Fibroblast of pulmonary artery (primary cell): ENCODE results near the gene BCL3.
A peak's percentile ranks its signal among the peaks of the same experiment; 100 is the strongest.
"Not testable (repeated sequence)": the region's sequence is repeated elsewhere in the genome, so short reads cannot be mapped to it uniquely, and the experiment has no call there.

Source experiments
- DNase-seq: peaks from one replicate; pipeline ENCODE4 v3.0.0-alpha.2; 2010; ENCODE audit warnings: low read depth
- H3K4me3 ChIP-seq: replicated peaks from 2 replicates; pipeline ENCODE4 v1.5.1; 2011; ENCODE audit warnings: low read depth, mild to moderate bottlenecking, control low read depth, low read length, moderate library complexity
- TF ChIP-seq, protein P1 (sequence below): IDR thresholded peaks from 2 replicates; pipeline ENCODE4 v1.5.1; 2011; ENCODE audit warnings: mild to moderate bottlenecking, control low read depth, low read length, inconsistent platforms; ENCODE audit errors: missing control alignments

Gene BCL3

DNA sequence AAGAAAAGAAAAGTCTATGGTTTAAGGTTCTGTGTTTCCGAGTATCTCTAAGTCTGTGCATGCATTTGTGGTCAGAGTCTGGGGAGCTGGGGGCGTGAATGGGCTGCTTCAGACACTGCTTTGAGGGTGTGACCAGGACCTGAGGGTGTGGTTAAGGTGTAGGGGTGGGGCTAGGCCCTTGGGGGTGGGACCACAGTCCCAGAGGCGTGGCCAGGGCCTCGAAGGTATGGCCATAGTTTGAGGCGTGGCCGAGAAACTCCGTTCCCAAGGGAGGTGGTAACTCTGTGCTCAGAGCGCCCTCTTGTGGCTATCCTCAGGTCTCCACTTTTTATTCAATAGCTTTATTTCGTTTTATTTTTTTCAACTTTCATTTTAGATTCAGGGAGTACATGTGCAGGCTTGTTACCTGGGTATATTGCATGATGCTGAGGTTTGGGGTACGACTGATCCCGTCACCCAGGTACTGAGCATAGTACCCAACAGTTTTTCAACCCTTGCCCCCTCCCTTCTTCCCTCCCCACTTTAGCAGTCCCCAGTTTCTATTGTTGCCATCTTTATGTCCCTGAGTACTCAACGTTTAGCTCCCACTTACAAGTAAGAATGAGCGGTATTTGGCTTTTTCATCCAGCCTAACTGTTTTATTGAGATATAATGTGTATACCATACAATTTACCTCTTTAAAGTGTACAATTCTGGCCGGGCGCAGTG lies 22.2 kb downstream of the BCL3 start:
- no peak overlapping the region for H3K4me3 ChIP-seq
- TF ChIP-seq, protein P1, sequence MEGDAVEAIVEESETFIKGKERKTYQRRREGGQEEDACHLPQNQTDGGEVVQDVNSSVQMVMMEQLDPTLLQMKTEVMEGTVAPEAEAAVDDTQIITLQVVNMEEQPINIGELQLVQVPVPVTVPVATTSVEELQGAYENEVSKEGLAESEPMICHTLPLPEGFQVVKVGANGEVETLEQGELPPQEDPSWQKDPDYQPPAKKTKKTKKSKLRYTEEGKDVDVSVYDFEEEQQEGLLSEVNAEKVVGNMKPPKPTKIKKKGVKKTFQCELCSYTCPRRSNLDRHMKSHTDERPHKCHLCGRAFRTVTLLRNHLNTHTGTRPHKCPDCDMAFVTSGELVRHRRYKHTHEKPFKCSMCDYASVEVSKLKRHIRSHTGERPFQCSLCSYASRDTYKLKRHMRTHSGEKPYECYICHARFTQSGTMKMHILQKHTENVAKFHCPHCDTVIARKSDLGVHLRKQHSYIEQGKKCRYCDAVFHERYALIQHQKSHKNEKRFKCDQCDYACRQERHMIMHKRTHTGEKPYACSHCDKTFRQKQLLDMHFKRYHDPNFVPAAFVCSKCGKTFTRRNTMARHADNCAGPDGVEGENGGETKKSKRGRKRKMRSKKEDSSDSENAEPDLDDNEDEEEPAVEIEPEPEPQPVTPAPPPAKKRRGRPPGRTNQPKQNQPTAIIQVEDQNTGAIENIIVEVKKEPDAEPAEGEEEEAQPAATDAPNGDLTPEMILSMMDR = peak; percentile 75

DNA sequence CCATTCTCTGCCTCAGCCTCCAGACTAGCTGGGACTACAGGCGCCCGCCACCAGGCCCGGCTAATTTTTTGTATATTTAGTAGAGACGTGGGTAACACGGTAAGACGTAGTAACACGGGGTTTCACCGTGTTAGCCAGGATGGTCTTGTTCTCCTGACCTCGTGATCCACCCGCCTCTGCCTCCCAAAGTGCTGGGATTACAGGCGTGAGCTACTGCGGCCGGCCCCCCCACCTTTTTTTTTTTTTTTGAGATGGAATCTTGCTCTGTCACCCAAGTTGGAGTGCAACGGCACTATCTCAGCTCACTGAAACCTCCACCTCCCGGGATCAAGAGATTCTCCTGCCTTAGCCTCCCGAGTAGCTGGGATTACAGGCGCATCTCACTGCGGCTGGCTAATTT lies 23.6 kb downstream of the BCL3 start:
- H3K4me3 ChIP-seq, DNase-seq: not testable (repeated sequence)

More for the DNA sequence above, 22.2 kb downstream of the BCL3 start:
- DNase-seq = peak; percentile 95

DNA sequence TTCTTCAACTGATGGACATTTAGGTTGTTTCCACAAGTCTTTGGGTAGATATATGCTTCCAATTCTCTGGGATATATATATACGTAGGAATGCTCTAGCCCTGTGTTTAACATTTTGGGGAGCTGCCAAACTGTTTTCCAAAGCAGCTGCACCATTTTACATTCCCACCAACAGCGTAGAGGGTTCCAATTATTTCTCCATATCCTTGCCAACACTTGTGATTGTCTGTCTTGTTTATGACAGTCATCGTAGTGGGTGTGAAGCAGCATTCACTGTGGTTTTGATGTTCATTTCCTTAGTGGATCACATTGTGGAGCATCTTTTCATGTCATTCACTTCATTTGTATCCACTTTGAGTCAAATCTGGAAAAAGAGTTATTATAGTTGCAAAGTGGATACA lies 24.5 kb downstream of the BCL3 start:
- no peak overlapping the region for H3K4me3 ChIP-seq
- no peak for DNase-seq
- TF ChIP-seq, protein P1 = no peak

- no peak overlapping the region for H3K4me3 ChIP-seq
- no peak for DNase-seq
- TF ChIP-seq, protein P1 = no peak
These were observed 27.2 kb downstream of the BCL3 start for GRCh38 chr19:44775676-44776240.

DNA sequence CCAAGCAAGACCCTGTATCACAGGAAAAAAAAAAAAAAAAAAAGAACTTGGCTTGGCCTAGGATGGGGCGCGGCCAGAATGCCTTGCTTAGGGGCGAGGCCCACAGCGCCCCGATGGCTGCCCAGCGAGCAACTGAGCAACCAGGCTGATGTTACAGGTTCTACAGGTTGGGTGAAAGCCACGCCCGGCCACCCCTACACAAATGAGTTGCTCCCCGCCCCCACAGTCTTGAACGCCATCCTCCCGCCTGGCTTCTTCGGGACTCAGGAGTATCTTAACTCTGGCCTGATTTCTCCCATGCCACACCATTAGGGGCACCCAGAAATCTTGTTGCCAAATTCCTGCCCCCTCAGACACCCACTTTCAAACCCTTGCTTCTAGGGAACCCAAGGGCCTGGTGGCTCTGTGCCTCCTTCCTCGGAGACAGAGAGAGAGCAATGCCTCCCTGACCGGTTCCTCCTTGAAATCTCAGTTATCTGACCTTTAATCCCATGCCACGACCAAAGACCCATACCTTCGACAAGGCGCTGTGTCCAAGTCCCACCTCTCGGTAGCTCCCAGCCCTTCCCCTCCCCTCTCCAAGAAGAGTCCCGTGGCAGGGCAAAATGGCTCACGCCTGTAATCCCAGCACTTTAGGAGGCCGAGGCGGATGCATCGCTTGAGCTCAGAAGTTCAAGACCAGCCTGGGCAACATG lies 28.0 kb downstream of the BCL3 start:
- TF ChIP-seq, protein P1 = no peak
- no peak overlapping the region for H3K4me3 ChIP-seq
- DNase-seq = no peak

DNA sequence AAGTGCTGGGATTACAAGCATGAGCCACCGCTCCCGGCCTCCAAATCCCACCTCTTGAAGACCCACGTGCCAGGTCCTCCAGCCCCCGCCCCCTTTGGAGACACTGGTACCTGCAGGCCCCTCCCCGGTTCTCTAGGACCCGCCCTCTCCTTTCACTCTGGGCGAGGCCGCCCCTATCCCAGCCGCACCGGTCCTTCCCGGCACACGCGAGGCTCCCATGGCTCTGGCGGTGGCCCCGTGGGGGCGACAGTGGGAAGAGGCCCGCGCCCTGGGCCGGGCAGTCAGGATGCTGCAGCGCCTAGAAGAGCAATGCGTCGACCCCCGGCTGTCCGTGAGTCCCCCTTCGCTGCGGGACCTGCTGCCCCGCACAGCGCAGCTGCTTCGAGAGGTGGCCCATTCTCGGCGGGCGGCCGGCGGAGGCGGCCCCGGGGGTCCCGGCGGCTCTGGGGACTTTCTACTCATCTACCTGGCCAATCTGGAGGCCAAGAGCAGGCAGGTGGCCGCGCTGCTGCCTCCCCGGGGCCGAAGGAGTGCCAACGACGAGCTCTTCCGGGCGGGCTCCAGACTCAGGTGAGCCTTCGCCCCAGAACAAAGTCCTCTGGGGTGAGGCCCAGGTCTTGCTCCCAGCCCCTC lies 29.3 kb downstream of the BCL3 start, which contains the start of gene CBLC:
Gene CBLC (plus strand): TSS at position 176 of the 633 bp plus-strand sequence. CDS start 42 bp downstream, at position 218.
- DNase-seq = no peak
- TF ChIP-seq, protein P1 = no peak
- H3K4me3 ChIP-seq = no peak within 1 kb of the TSS

DNA sequence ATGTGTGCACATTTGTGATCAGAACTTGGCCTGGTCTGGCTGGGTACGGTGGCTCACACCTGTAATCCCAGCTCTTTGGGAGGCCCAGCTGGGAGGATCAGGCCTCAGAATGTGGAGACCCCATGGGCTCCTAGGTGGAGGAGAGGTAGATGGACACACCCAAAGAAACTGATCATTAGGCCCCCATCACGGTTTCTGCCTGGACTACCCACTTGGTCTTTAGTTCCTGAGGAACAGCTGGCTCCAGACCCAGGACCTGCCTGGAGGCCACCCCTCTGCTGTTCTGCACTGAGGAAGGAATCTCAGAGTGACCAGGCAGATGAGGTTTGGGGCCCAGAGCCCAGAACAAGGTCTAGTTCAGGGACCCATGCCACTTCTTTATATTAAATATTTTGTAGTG lies 30.6 kb downstream of the BCL3 start:
- no peak overlapping the region for H3K4me3 ChIP-seq
- DNase-seq = no peak
- TF ChIP-seq, protein P1 = no peak

DNA sequence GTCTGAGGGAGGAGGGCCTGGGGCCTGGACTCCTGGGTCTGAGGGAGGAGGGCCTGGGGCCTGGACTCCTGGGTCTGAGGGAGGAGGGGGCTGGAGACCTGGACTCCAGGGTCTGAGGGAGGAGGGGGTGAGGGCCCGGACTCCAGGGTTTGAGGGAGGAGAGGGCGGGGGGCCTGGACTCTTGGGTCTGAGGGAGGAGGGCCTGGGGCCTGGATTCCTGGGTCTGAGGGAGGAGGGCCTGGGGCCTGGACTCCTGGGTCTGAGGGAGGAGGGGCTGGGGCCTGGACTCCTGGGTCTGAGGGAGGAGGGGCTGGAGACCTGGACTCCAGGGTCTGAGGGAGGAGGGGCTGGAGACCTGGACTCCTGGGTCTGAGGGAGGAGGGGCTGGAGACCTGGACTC lies 33.2 kb downstream of the BCL3 start:
- DNase-seq, H3K4me3 ChIP-seq: not testable (repeated sequence)
